ENCODE data around the gene MRPL24. TPM values are rescaled to one million over a fixed set of nuclear protein-coding genes. Genes with fewer than 3 reads are reported as not detected.

Gene MRPL24
- total and polyA plus RNA-seq, 2 of the 8 experiments (the other 6 are each of a cell fraction or from before 2014, with no cell fraction given): 29.7 to 35.2 TPM

GRCh38 chr1:156705321-156705917, 35.5 kb downstream of the MRPL24 start, which contains the start of gene CRABP2:
Gene CRABP2 (minus strand): TSS chr1:156705583. CDS start chr1:156705446, 137 bp downstream.
- FAIRE-seq: no peak
- Histone ChIP-seq H3K4me2 (ENCODE audit: insufficient read depth in 1 of 2, low read depth in 2 of 2, low read length in 2 of 2) (peak within 1 kb of the TSS; percentile 77 to 94), H4K91ac (replicated peaks; ENCODE audit: insufficient read length, low read length) (peak within 1 kb of the TSS; percentile 99), H3K18ac (ENCODE audit: extremely low read depth, low read length) (peak within 1 kb of the TSS; percentile 97), H3K27ac (ENCODE audit: low read depth, low read length) (peak within 1 kb of the TSS; percentile 79), H4K20me1 (replicated peaks in 1 of 2; ENCODE audit: control insufficient read depth in 1 of 2, insufficient read depth in 2 of 2, low read length in 2 of 2) (peaks cover 6 to 14% of the 10 kb centered on the region in 2 experiments), H3K9ac (replicated peaks in 1 of 4; ENCODE audit: extremely low read depth in 1 of 4, low read depth in 3 of 4, low read length in 3 of 4) (peak within 1 kb of the TSS; percentile 46 to 60 (median 55); a peak in 6 of 7 replicates), H2BK120ac (replicated peaks; ENCODE audit: low read depth, low read length) (peak within 1 kb of the TSS; percentile 45), H3K36me3 (ENCODE audit: control insufficient read depth in 2 of 4, insufficient read depth in 4 of 4, low read length in 3 of 4) (peaks cover 3 to 17% (median 8%) of the 10 kb centered on the region in 4 experiments), H3K4me3 (ENCODE audit: extremely low read depth in 1 of 4, insufficient read depth in 2 of 4, low read depth in 3 of 4, low read length in 4 of 4) (peak within 1 kb of the TSS; percentile 50 to 80 (median 70)), H3K23me2 (ENCODE audit: low read depth, low read length) (peaks cover 31% of the 10 kb centered on the region; the same call in 1 of the 2 replicates), H3K79me1 (ENCODE audit: low read depth, low read length) (peaks cover 4% of the 10 kb centered on the region; the same call in 1 of the 2 replicates), H2BK20ac (ENCODE audit: low read length) (peak within 1 kb of the TSS; percentile 95), H3K4me1 (replicated peaks in 1 of 4; ENCODE audit: control insufficient read depth in 3 of 4, insufficient read depth in 4 of 4, low read length in 3 of 4) (peaks cover 27 to 53% (median 41%) of the 10 kb centered on the region in 4 experiments), H3K14ac (ENCODE audit: insufficient read length) (no peak within 1 kb of the TSS), H3K79me2 (ENCODE audit: control insufficient read depth in 1 of 2, insufficient read depth in 2 of 2, low read length in 2 of 2) (peaks cover 7 to 24% of the 10 kb centered on the region in 2 experiments; a peak in 2 of 4 replicates), H2BK15ac (ENCODE audit: low read length) (peak within 1 kb of the TSS; percentile 81; the same call in 1 of the 2 replicates), H3K27me3 (replicated peaks in 1 of 4; ENCODE audit: control insufficient read depth in 3 of 4, extremely low read depth in 1 of 4, insufficient read depth in 3 of 4, low read length in 3 of 4) (peaks cover 0 to 19% (median 8%) of the 10 kb centered on the region in 4 experiments; a peak in 4 of 7 replicates), H4K5ac (ENCODE audit: insufficient read length, low read depth, low read length) (peak within 1 kb of the TSS; percentile 95), H2BK5ac (ENCODE audit: low read depth, low read length) (peak within 1 kb of the TSS; percentile 99), H3K23ac (ENCODE audit: insufficient read length) (no peak within 1 kb of the TSS), H2AFZ (ENCODE audit: low read length) (no peak within 1 kb of the TSS), H3K4ac (replicated peaks; ENCODE audit: insufficient read length, low read depth, low read length) (peak within 1 kb of the TSS; percentile 80), H3K9me3 (ENCODE audit: insufficient read depth in 2 of 2, low read depth in 1 of 2, low read length in 1 of 2) (no peaks in the 10 kb centered on the region), H4K8ac (ENCODE audit: extremely low read depth, insufficient read depth, low read length) (peak within 1 kb of the TSS; percentile 85), H2AK5ac (ENCODE audit: low read depth, low read length) (0 out of 2 replicates have a peak within 1 kb of the TSS, but pooled peaks have one; percentile 45), H3K56ac (replicated peaks; ENCODE audit: insufficient read length, low read depth, low read length) (peak within 1 kb of the TSS; percentile 83), H2BK12ac (ENCODE audit: low read depth, low read length) (peak within 1 kb of the TSS; percentile 96; the same call in 1 of the 2 replicates)
- ChIA-PET POLR2A (ENCODE audit: partially characterized antibody) (interaction anchor here (0.6 to 16.9 kb wide), 24 partner anchors 9 to 1482 kb away, joined by 3 to 530 read pairs (median 6); partner anchors contain the start of genes ISG20L2, METTL25B, MRPL24 and NES), CTCF (ENCODE audit: partially characterized antibody) (interaction anchor here (0.6 to 66.0 kb wide), 20 partner anchors 0 to 406 kb away, joined by 3 to 4284 read pairs (median 3); partner anchors contain the start of genes BCAN, CRABP2, INSRR and ISG20L2)
- WGBS, 2 experiments (ENCODE audit: extremely low coverage in 1 of 2, insufficient coverage in 1 of 2, insufficient read length in 1 of 2, insufficient replicate concordance in 2 of 2, low coverage in 1 of 2, low lambda C conversion rate in 2 of 2, missing lambda C conversion rate in 1 of 2): 5% methylated on average over 23 of the region's 42 CpGs; no CpG with 5 or more reads in 1 of the 2 experiments
- peak in 1 of 2 experiments; percentile 64 for DNase-seq (ENCODE audit: low read depth in 1 of 2, low spot score in 2 of 2)
- TF ChIP-seq KDM4A (IDR thresholded peaks at IDR 0.05; ENCODE audit: low read depth, low read length, severe bottlenecking) (peak; percentile 51), TCF12 (IDR thresholded peaks at IDR 0.05; ENCODE audit: low read depth, low read length) (no peak), PHF8 (conservative IDR thresholded peaks at IDR 0.05; ENCODE audit: low read depth, low read length) (no peak; the same call in 1 of the 2 replicates), CBX5 (IDR thresholded peaks at IDR 0.05; ENCODE audit: low read depth, low read length) (no peak), CEBPB (IDR thresholded peaks at IDR 0.05; ENCODE audit: low read depth, low read length) (no peak), KDM1A (IDR thresholded peaks at IDR 0.05; ENCODE audit: borderline replicate concordance, low read length) (no peak), GTF2F1 (IDR thresholded peaks at IDR 0.05; ENCODE audit: borderline replicate concordance, low read depth, low read length) (no peak), RXRA (IDR thresholded peaks at IDR 0.05; ENCODE audit: insufficient read depth, low read depth, low read length) (no peak), TAF7 (optimal IDR thresholded peaks at IDR 0.05; ENCODE audit: borderline replicate concordance, low read depth, low read length) (no peak), ZNF274 (IDR thresholded peaks at IDR 0.05; ENCODE audit: borderline replicate concordance, extremely low read depth, low read length) (no peak), POLR2AphosphoS5 (IDR thresholded peaks at IDR 0.05; ENCODE audit: low read depth, low read length) (peak; percentile 16; the same call in 1 of the 2 replicates), ASH2L (IDR thresholded peaks at IDR 0.05; ENCODE audit: low read length) (no peak)

Measured in H1 (cell line).